Prostate gland (tissue), 2 donors: Measurements from ENCODE around the gene LARGE1. TPM values are rescaled to one million over a fixed set of nuclear protein-coding genes. Genes with fewer than 3 reads are reported as not detected.
A peak's percentile ranks its signal among the peaks of the same experiment; 100 is the strongest.

ENCODE experiments used
- DNase-seq: peaks from one replicate; pipeline ENCODE4 v3.0.0-alpha.2; 2019; ENCODE audit warnings: low spot score
- H3K27ac ChIP-seq, 2 donors: fragments of 200-600 bp; sonication (generic); 2 replicates each; pipeline ENCODE4 v1.5.1; 2017 to 2019
- H3K27me3 ChIP-seq: fragments of 200-600 bp; sonication (generic); replicated peaks from 2 replicates; pipeline ENCODE4 v1.5.1; 2019; ENCODE audit not compliant: insufficient read depth
- H3K36me3 ChIP-seq, 2 donors: fragments of 200-600 bp; sonication (generic); 1 replicate in 1 of 2; 2 replicates in 1 of 2; pipeline versions ENCODE4 v1.5.1 to v1.8.1; 2017 to 2019
- H3K4me1 ChIP-seq: fragments of 200-600 bp; sonication (generic); replicated peaks from 2 replicates; pipeline ENCODE4 v1.5.1; 2019
- H3K4me3 ChIP-seq, 2 donors: fragments of 200-600 bp; sonication (generic); 2 replicates each; pipeline ENCODE4 v1.5.1; 2017 to 2019
- H3K9me3 ChIP-seq: fragments of 200-600 bp; sonication (generic); 2 replicates; pipeline ENCODE4 v1.5.1; 2017
- POLR2A ChIP-seq: fragments of 450-650 bp; IDR thresholded peaks from one replicate; pipeline ENCODE4 v1.6.1; 2016; ENCODE audit warnings: antibody characterized with exemption, mild to moderate bottlenecking
- POLR2AphosphoS5 ChIP-seq: sonication (generic); formaldehyde crosslinking; IDR thresholded peaks from one replicate; pipeline ENCODE4 v1.6.1; 2017; ENCODE audit warnings: antibody characterized with exemption
- WGBS: methylation state at CpG from one replicate; pipeline ENCODE4 v1.1.5; 2018; 5-methylcytosine and 5-hydroxymethylcytosine counted together
- intact Hi-C: fragments of 100-400 bp; cut with DNase I; formaldehyde crosslinking; loops from one replicate; pipeline ENCODE4 v1.14.2; 2022
- total RNA-seq, 2 donors: library from RNA; depleted of rRNA; stranded (reverse); fragments of >200 nt; gene quantifications; one replicate each; pipeline ENCODE4 v1.1.0, GENCODE V29; 2016
- TF ChIP-seq, protein P1 (sequence below), 4 experiments: fragments of 200-600 bp in 2 of 4; fragments of 450-650 bp in 2 of 4; sonication (generic) in 2 of 4; IDR thresholded peaks; 1 replicate in 3 of 4; 2 replicates in 1 of 4; pipeline ENCODE4 v1.5.1; 2016 to 2019; ENCODE audit warnings: antibody characterized with exemption in 4 of 4, mild to moderate bottlenecking in 2 of 4, moderate library complexity in 2 of 4

Gene LARGE1
- total RNA-seq, 2 donors from 2014 or later: 18.6 to 37.4 TPM

GRCh38 chr22:33850724-33851123 lies 69.6 kb downstream of the LARGE1 start:
- Histone ChIP-seq H3K27ac (peak overlapping the region; percentile 78 to 81), H3K4me3 (no peak overlapping the region), H3K36me3 (no peaks in the 10 kb centered on the region), H3K4me1 (peaks cover 11% of the 10 kb centered on the region), H3K9me3 (no peaks in the 10 kb centered on the region), H3K27me3 (no peaks in the 10 kb centered on the region)
- no peak for TF ChIP-seq POLR2A
- TF ChIP-seq, protein P1, sequence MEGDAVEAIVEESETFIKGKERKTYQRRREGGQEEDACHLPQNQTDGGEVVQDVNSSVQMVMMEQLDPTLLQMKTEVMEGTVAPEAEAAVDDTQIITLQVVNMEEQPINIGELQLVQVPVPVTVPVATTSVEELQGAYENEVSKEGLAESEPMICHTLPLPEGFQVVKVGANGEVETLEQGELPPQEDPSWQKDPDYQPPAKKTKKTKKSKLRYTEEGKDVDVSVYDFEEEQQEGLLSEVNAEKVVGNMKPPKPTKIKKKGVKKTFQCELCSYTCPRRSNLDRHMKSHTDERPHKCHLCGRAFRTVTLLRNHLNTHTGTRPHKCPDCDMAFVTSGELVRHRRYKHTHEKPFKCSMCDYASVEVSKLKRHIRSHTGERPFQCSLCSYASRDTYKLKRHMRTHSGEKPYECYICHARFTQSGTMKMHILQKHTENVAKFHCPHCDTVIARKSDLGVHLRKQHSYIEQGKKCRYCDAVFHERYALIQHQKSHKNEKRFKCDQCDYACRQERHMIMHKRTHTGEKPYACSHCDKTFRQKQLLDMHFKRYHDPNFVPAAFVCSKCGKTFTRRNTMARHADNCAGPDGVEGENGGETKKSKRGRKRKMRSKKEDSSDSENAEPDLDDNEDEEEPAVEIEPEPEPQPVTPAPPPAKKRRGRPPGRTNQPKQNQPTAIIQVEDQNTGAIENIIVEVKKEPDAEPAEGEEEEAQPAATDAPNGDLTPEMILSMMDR (IDR thresholded peaks at IDR 0.05): no peak
- no peak for TF ChIP-seq POLR2AphosphoS5
- no peak for DNase-seq
- intact Hi-C loops: no loop called here
- whole genome bisulfite sequencing: 62% methylated on average over 2 of the region's 2 CpGs

GRCh38 chr22:33850193-33850592 lies 70.1 kb downstream of the LARGE1 start:
- no peak overlapping the region for H3K4me3 ChIP-seq
- intact Hi-C loops: no loop called here

GRCh38 chr22:33848251-33848650 lies 72.0 kb downstream of the LARGE1 start:
- no peaks in the 10 kb centered on the region for H3K36me3 ChIP-seq
- H3K27me3 ChIP-seq: no peaks in the 10 kb centered on the region
- intact Hi-C loops: no loop called here
- no peak for DNase-seq
- peaks cover 11% of the 10 kb centered on the region for H3K4me1 ChIP-seq
- H3K4me3 ChIP-seq: no peak overlapping the region
- H3K27ac ChIP-seq: no peak overlapping the region
- WGBS: 88% methylated on average over 7 of the region's 7 CpGs
- no peaks in the 10 kb centered on the region for H3K9me3 ChIP-seq
- TF ChIP-seq, protein P1 (IDR thresholded peaks at IDR 0.05): no peak
- no peak for TF ChIP-seq POLR2A
- no peak for TF ChIP-seq POLR2AphosphoS5

More at GRCh38 chr22:33850193-33850592, 70.1 kb downstream of the LARGE1 start:
- H3K36me3 ChIP-seq: no peaks in the 10 kb centered on the region
- no peaks in the 10 kb centered on the region for H3K27me3 ChIP-seq
- peaks cover 11% of the 10 kb centered on the region for H3K4me1 ChIP-seq
- H3K9me3 ChIP-seq: no peaks in the 10 kb centered on the region
- H3K27ac ChIP-seq: peak overlapping the region; percentile 78 to 81
- WGBS: 70% methylated on average over 5 of the region's 5 CpGs
- TF ChIP-seq, protein P1 (IDR thresholded peaks at IDR 0.05): no peak
- TF ChIP-seq POLR2A (no peak), POLR2AphosphoS5 (no peak)
- no peak for DNase-seq

GRCh38 chr22:33844273-33844672 lies 76.0 kb downstream of the LARGE1 start:
- DNase-seq: no peak
- H3K4me3 ChIP-seq: no peak overlapping the region
- H3K4me1 ChIP-seq: no peaks in the 10 kb centered on the region
- TF ChIP-seq POLR2A: no peak
- no peak for TF ChIP-seq POLR2AphosphoS5
- TF ChIP-seq, protein P1 (IDR thresholded peaks at IDR 0.05): no peak
- intact Hi-C loops: no loop called here
- H3K27me3 ChIP-seq: no peaks in the 10 kb centered on the region
- 53% methylated on average over 6 of the region's 6 CpGs for WGBS
- no peak overlapping the region for H3K27ac ChIP-seq
- H3K36me3 ChIP-seq: no peaks in the 10 kb centered on the region
- H3K9me3 ChIP-seq: no peaks in the 10 kb centered on the region

DNA sequence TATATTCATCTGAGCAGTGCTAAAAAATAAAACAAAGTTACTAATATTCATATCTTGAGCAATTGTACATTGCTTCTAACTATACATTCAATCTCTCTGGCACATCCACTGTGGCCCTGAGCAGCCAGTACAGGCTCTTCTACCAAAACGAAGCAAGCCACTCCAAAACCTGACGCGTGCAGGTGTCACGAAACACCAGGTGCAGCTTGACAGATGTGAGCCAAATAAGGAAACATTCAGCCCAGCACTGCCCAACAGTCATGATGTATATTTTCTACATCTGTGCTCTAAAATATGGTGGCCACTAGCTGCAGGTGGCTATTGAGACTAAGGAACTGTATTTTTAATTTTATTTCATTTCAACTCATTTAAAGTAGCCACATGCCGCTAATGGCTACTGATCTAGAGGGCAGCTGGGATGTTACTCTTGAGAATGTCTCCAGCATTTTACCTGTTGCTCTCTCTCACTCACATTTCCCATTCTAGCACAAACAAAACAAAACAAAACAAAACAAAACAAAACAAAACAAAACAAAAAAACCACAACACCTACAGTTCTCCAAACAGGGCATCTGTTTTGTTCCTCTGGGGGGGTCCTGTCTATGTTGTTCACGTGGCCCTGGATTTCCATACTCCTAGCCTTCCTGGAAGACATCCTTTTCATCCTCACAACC lies 77.7 kb downstream of the LARGE1 start:
- DNase-seq: no peak
- no peaks in the 10 kb centered on the region for H3K9me3 ChIP-seq
- no peak overlapping the region for H3K27ac ChIP-seq
- no peaks in the 10 kb centered on the region for H3K36me3 ChIP-seq
- no peak for TF ChIP-seq POLR2A
- TF ChIP-seq POLR2AphosphoS5: no peak
- TF ChIP-seq, protein P1 (IDR thresholded peaks at IDR 0.05): no peak
- no peaks in the 10 kb centered on the region for H3K27me3 ChIP-seq
- WGBS: 91% methylated on average over 6 of the region's 6 CpGs
- no peak overlapping the region for H3K4me3 ChIP-seq
- intact Hi-C loops: no loop called here
- H3K4me1 ChIP-seq: no peaks in the 10 kb centered on the region
